PC-9 (cell line): ENCODE data around the gene PHF10. TPM values are rescaled to one million over a fixed set of nuclear protein-coding genes. Genes with fewer than 3 reads are reported as not detected.

Experiments
- BruUV-seq: library from RNA; stranded (reverse); fragments of 400-500 nt; replicated peaks from 2 replicates; lab custom pipeline; 2021; lab: Mats Ljungman, UMichigan
- CTCF ChIA-PET: fragments of 300-600 bp; sonication (Branson Sonifier 250); formaldehyde crosslinking; loops from one replicate; lab custom pipeline; 2022; ENCODE audit warnings: antibody characterized with exemption; lab: Charles Lee
- POLR2A ChIA-PET: fragments of 300-600 bp; sonication (Branson Sonifier 250); formaldehyde crosslinking; loops from one replicate; lab custom pipeline; 2022; ENCODE audit warnings: antibody characterized with exemption; ENCODE audit not compliant: unreplicated experiment; lab: Charles Lee
- DNase-seq, 2 experiments: peaks; one replicate each; pipeline versions ENCODE4 v3.0.0 to v3.0.0-alpha.2; 2015 to 2022; ENCODE audit warnings: mixed read lengths in 1 of 2
- H2AFZ ChIP-seq: fragments of 200-600 bp; sonication (generic); 2 replicates; pipeline ENCODE4 v1.8.1; 2017; ENCODE audit warnings: antibody characterized with exemption
- H3F3A ChIP-seq: fragments of 200-600 bp; sonication (generic); 2 replicates; pipeline ENCODE4 v1.8.1; 2017; ENCODE audit warnings: antibody characterized with exemption, mild to moderate bottlenecking, low read depth; ENCODE audit not compliant: insufficient read depth
- H3K27ac ChIP-seq: fragments of 200-600 bp; sonication (generic); 2 replicates; pipeline ENCODE4 v1.6.1; 2016; ENCODE audit warnings: mixed run types
- H3K27me3 ChIP-seq: fragments of 200-600 bp; sonication (generic); 2 replicates; pipeline ENCODE4 v1.6.1; 2016; ENCODE audit warnings: low read depth, mixed run types; ENCODE audit not compliant: insufficient read depth
- H3K36me3 ChIP-seq: fragments of 200-600 bp; sonication (generic); 2 replicates; pipeline ENCODE4 v1.6.1; 2016; ENCODE audit warnings: low read depth, mixed run types
- H3K4me1 ChIP-seq: fragments of 200-600 bp; sonication (generic); replicated peaks from 2 replicates; pipeline ENCODE4 v1.6.1; 2016; ENCODE audit warnings: mixed run types; ENCODE audit not compliant: insufficient read depth
- H3K4me2 ChIP-seq: fragments of 200-600 bp; sonication (generic); 2 replicates; pipeline ENCODE4 v1.6.1; 2017; ENCODE audit warnings: mixed run types
- H3K4me3 ChIP-seq: fragments of 200-600 bp; sonication (generic); 2 replicates; pipeline ENCODE4 v1.6.1; 2016; ENCODE audit warnings: mixed run types
- H3K79me2 ChIP-seq: fragments of 200-600 bp; sonication (generic); 2 replicates; pipeline ENCODE4 v1.6.1; 2017; ENCODE audit warnings: low read depth, mixed run types
- H3K9me2 ChIP-seq: fragments of 200-600 bp; sonication (generic); 2 replicates; pipeline ENCODE4 v1.8.1; 2017; ENCODE audit warnings: mild to moderate bottlenecking; ENCODE audit not compliant: insufficient read depth
- H3K9me3 ChIP-seq: fragments of 200-600 bp; sonication (generic); 2 replicates; pipeline ENCODE4 v1.8.1; 2016; ENCODE audit warnings: low read depth; ENCODE audit not compliant: insufficient read depth
- H4K20me1 ChIP-seq: fragments of 200-600 bp; sonication (generic); 2 replicates; pipeline ENCODE4 v1.8.1; 2017; ENCODE audit not compliant: insufficient read depth
- CTCF ChIP-seq: fragments of 200-600 bp; sonication (generic); conservative IDR thresholded peaks from 2 replicates; pipeline ENCODE4 v1.6.1; 2017; ENCODE audit warnings: mixed run types, antibody characterized with exemption, mild to moderate bottlenecking, moderate library complexity
- EZH2 ChIP-seq: fragments of 200-600 bp; sonication (generic); IDR thresholded peaks from 2 replicates; pipeline ENCODE4 v1.8.0; 2017; ENCODE audit warnings: antibody characterized with exemption, low read depth
- intact Hi-C: fragments of 100-400 bp; cut with micrococcal nuclease; formaldehyde crosslinking; loops from one replicate; pipeline ENCODE4 v1.10.0; 2022; ENCODE audit not compliant: unreplicated experiment
- total RNA-seq: library from RNA; stranded (reverse); gene quantifications from 2 replicates; pipeline ENCODE4 v1.2.3, GENCODE V29; 2021

Gene PHF10
- total RNA-seq, 1 experiment from 2014 or later = 21.7 TPM

GRCh38 chr6:169689287-169689686 lies 35.0 kb downstream of the PHF10 start:
- no peaks in the 10 kb centered on the region for H4K20me1 ChIP-seq
- H3F3A ChIP-seq = peaks cover 5% of the 10 kb centered on the region; the same call in 1 of the 2 replicates
- no peaks in the 10 kb centered on the region for H3K27me3 ChIP-seq
- no TSS peak for BruUV-seq
- H2AFZ ChIP-seq = no peak overlapping the region
- H3K27ac ChIP-seq = no peak overlapping the region
- TF ChIP-seq CTCF = no peak
- TF ChIP-seq EZH2 = no peak
- peak in 1 of 2 experiments; percentile 49 for DNase-seq
- H3K36me3 ChIP-seq = peaks cover 30% of the 10 kb centered on the region
- peaks cover 20% of the 10 kb centered on the region for H3K79me2 ChIP-seq
- no peak overlapping the region for H3K4me2 ChIP-seq
- ChIA-PET POLR2A (no interaction called here), CTCF (no interaction called here)
- H3K9me2 ChIP-seq = no peaks in the 10 kb centered on the region
- H3K4me3 ChIP-seq = no peak overlapping the region
- H3K4me1 ChIP-seq = peaks cover 10% of the 10 kb centered on the region; the same call in 1 of the 2 replicates
- intact Hi-C loops = no loop called here
- no peaks in the 10 kb centered on the region for H3K9me3 ChIP-seq

GRCh38 chr6:169685860-169686259 lies 38.4 kb downstream of the PHF10 start:
- H3K9me3 ChIP-seq = no peaks in the 10 kb centered on the region
- ChIA-PET CTCF (no interaction called here), POLR2A (no interaction called here)
- peaks cover 4% of the 10 kb centered on the region; the same call in 1 of the 2 replicates for H4K20me1 ChIP-seq
- peaks cover 28% of the 10 kb centered on the region for H3K36me3 ChIP-seq
- no peaks in the 10 kb centered on the region for H3K9me2 ChIP-seq
- intact Hi-C loops = no loop called here
- no TSS peak for BruUV-seq
- peaks cover 10% of the 10 kb centered on the region; the same call in 1 of the 2 replicates for H3K4me1 ChIP-seq
- H3F3A ChIP-seq = peaks cover 5% of the 10 kb centered on the region; the same call in 1 of the 2 replicates
- H3K27ac ChIP-seq = no peak overlapping the region
- H3K4me3 ChIP-seq = no peak overlapping the region
- TF ChIP-seq CTCF (no peak), EZH2 (no peak)
- no peak overlapping the region for H3K4me2 ChIP-seq
- no peaks in the 10 kb centered on the region for H3K27me3 ChIP-seq
- H2AFZ ChIP-seq = no peak overlapping the region
- no peak for DNase-seq
- H3K79me2 ChIP-seq = peaks cover 19% of the 10 kb centered on the region

- Histone ChIP-seq H3K9me2 (no peaks in the 10 kb centered on the region), H3F3A (peaks cover 4% of the 10 kb centered on the region; the same call in 1 of the 2 replicates), H3K4me1 (peaks cover 3% of the 10 kb centered on the region; the same call in 1 of the 2 replicates), H3K27me3 (no peaks in the 10 kb centered on the region), H3K4me2 (no peak overlapping the region), H3K4me3 (no peak overlapping the region), H3K27ac (no peak overlapping the region), H2AFZ (no peak overlapping the region), H3K9me3 (no peaks in the 10 kb centered on the region), H3K79me2 (peaks cover 19% of the 10 kb centered on the region), H4K20me1 (peaks cover 4% of the 10 kb centered on the region; the same call in 1 of the 2 replicates), H3K36me3 (peaks cover 39% of the 10 kb centered on the region)
- DNase-seq = no peak
- POLR2A ChIA-PET = no interaction called here
- CTCF ChIA-PET = no interaction called here
- TF ChIP-seq CTCF (no peak), EZH2 (no peak)
- intact Hi-C loops = no loop called here
- no TSS peak for BruUV-seq
Measured at GRCh38 chr6:169684056-169684455, 40.2 kb downstream of the PHF10 start.
